ENCODE data around the gene NPB.

NPB gene

GRCh38 chr17:81902023-81902652 lies at the start of gene NPB:
Gene NPB, plus strand, starts transcription at chr17:81902238. Its CDS starts 40 bp downstream, at chr17:81902278.
- no peak for DNase-seq (ENCODE audit: low read depth)

- no peak for DNase-seq (ENCODE audit: low read depth)
Measured at GRCh38 chr17:81854974-81855774, 46.9 kb upstream of the NPB start.

- no peak for DNase-seq (ENCODE audit: low read depth)
Measured at GRCh38 chr17:81858170-81858966, 43.7 kb upstream of the NPB start.

- no peak for DNase-seq (ENCODE audit: low read depth)
Measured at GRCh38 chr17:81858967-81859905, 42.8 kb upstream of the NPB start.

GRCh38 chr17:81859906-81860755 lies 41.9 kb upstream of the NPB start, which contains the start of gene P4HB:
Gene P4HB, minus strand, starts transcription at chr17:81860535. Its CDS starts 64 bp downstream, at chr17:81860471.
- no peak for DNase-seq (ENCODE audit: low read depth)

- DNase-seq (ENCODE audit: low read depth) = peak; percentile 97
Measured at GRCh38 chr17:81860756-81861568, 41.1 kb upstream of the NPB start.

GRCh38 chr17:81863123-81863675 lies 38.8 kb upstream of the NPB start:
- no peak for DNase-seq (ENCODE audit: low read depth)

- DNase-seq (ENCODE audit: low read depth) = no peak
Measured at GRCh38 chr17:81863833-81864768, 37.9 kb upstream of the NPB start.

GRCh38 chr17:81865358-81865732 lies 36.7 kb upstream of the NPB start:
- DNase-seq (ENCODE audit: low read depth) = no peak

GRCh38 chr17:81865733-81866439 lies 36.2 kb upstream of the NPB start:
- DNase-seq (ENCODE audit: low read depth) = no peak

GRCh38 chr17:81866440-81867169 lies 35.4 kb upstream of the NPB start:
- DNase-seq (ENCODE audit: low read depth) = no peak

- DNase-seq (ENCODE audit: low read depth) = no peak
Measured at GRCh38 chr17:81867170-81867990, 34.7 kb upstream of the NPB start.

GRCh38 chr17:81867991-81868673 lies 33.9 kb upstream of the NPB start:
- DNase-seq (ENCODE audit: low read depth) = no peak

GRCh38 chr17:81868674-81869220 lies 33.3 kb upstream of the NPB start:
- DNase-seq (ENCODE audit: low read depth) = no peak

Data from stimulated activated CD8-positive, alpha-beta memory T cell treated with anti-CD3 and anti-CD28 coated beads, Interleukin-15, amount 100 ng/mL, for 1 hour (primary cell).